HepG2 (cell line): Measurements from ENCODE around the gene HLCS. TPM values are rescaled to one million over a fixed set of nuclear protein-coding genes. Genes with fewer than 3 reads are reported as not detected.

ENCODE experiments used
- CAMTA2 ChIP-seq: sonication (generic); formaldehyde crosslinking; IDR thresholded peaks from 2 replicates; pipeline ENCODE4 v1.4.0; 2020; ENCODE audit warnings: mild to moderate bottlenecking, missing genetic modification reagents, borderline replicate concordance
- ESRRA ChIP-seq: sonication (generic); formaldehyde crosslinking; IDR thresholded peaks from 2 replicates; pipeline ENCODE4 v1.5.1; 2020; ENCODE audit warnings: mild to moderate bottlenecking, low read depth, missing genetic modification reagents
- HNF4A ChIP-seq: sonication (generic); formaldehyde crosslinking; IDR thresholded peaks from 2 replicates; pipeline ENCODE4 v1.4.0; 2020; ENCODE audit warnings: missing genetic modification reagents
- JUNB ChIP-seq: sonication (generic); formaldehyde crosslinking; IDR thresholded peaks from 2 replicates; pipeline ENCODE4 v1.8.0; 2022; ENCODE audit warnings: missing genetic modification reagents, mild to moderate bottlenecking, borderline replicate concordance
- LBX2 ChIP-seq: sonication (generic); formaldehyde crosslinking; IDR thresholded peaks from 2 replicates; pipeline ENCODE4 v1.5.0; 2020; ENCODE audit warnings: missing genetic modification reagents, mild to moderate bottlenecking, borderline replicate concordance
- LRRFIP1 ChIP-seq: sonication (generic); formaldehyde crosslinking; conservative IDR thresholded peaks from 2 replicates; pipeline ENCODE4 v1.4.0; 2020; ENCODE audit warnings: missing genetic modification reagents
- MED8 ChIP-seq: sonication (generic); formaldehyde crosslinking; IDR thresholded peaks from 2 replicates; pipeline ENCODE4 v1.8.1; 2023; ENCODE audit warnings: mild to moderate bottlenecking, missing genetic modification reagents; ENCODE audit not compliant: insufficient replicate concordance
- MIER2 ChIP-seq: IDR thresholded peaks from 2 replicates; pipeline ENCODE4 v1.6.1; 2016; ENCODE audit warnings: missing biosample characterization, missing genetic modification reagents
- MIXL1 ChIP-seq: IDR thresholded peaks from 2 replicates; pipeline ENCODE4 v1.6.1; 2016
- NFIB ChIP-seq: sonication (generic); formaldehyde crosslinking; IDR thresholded peaks from 2 replicates; pipeline ENCODE4 v1.9.0; 2021; ENCODE audit warnings: missing genetic modification reagents, mild to moderate bottlenecking, borderline replicate concordance
- NR2F2 ChIP-seq: IDR thresholded peaks from 2 replicates; pipeline ENCODE4 v1.6.1; 2012; ENCODE audit warnings: low read depth, inconsistent platforms, borderline replicate concordance
- RBFOX2 ChIP-seq: fragments of 200-400 bp; formaldehyde crosslinking; IDR thresholded peaks from 2 replicates; pipeline ENCODE4 v1.6.1; 2017; ENCODE audit warnings: low read depth, mild to moderate bottlenecking, low read length
- RNF219 ChIP-seq: sonication (generic); formaldehyde crosslinking; IDR thresholded peaks from 2 replicates; pipeline ENCODE4 v1.5.0; 2020; ENCODE audit warnings: mild to moderate bottlenecking, missing genetic modification reagents
- ZBED4 ChIP-seq: sonication (generic); formaldehyde crosslinking; IDR thresholded peaks from 2 replicates; pipeline ENCODE4 v1.4.0; 2020; ENCODE audit warnings: missing genetic modification reagents, borderline replicate concordance
- ZKSCAN5 ChIP-seq: sonication (generic); formaldehyde crosslinking; IDR thresholded peaks from 2 replicates; pipeline ENCODE4 v1.5.1; 2020; ENCODE audit warnings: mild to moderate bottlenecking, missing genetic modification reagents
- ZMYM4 ChIP-seq: sonication (generic); formaldehyde crosslinking; IDR thresholded peaks from 2 replicates; pipeline ENCODE4 v1.8.1; 2023; ENCODE audit warnings: mild to moderate bottlenecking, missing genetic modification reagents
- ZNF556 ChIP-seq: sonication (generic); formaldehyde crosslinking; IDR thresholded peaks from 2 replicates; pipeline ENCODE4 v1.4.0; 2020; ENCODE audit warnings: mild to moderate bottlenecking, missing genetic modification reagents, borderline replicate concordance
- ZNF562 ChIP-seq: sonication (generic); formaldehyde crosslinking; IDR thresholded peaks from 2 replicates; pipeline ENCODE4 v1.8.0; 2022; ENCODE audit warnings: missing genetic modification reagents, borderline replicate concordance
- ZNF574 ChIP-seq: sonication (generic); formaldehyde crosslinking; IDR thresholded peaks from 2 replicates; pipeline ENCODE4 v1.4.0; 2020; ENCODE audit warnings: missing genetic modification reagents
- polyA plus RNA-seq, 8 experiments: library from polyadenylated mRNA; depleted of rRNA in 3 of 8; stranded (reverse) in 7 of 8; unstranded in 1 of 8; fragments of >200 nt; fragmentation: Illumina TruSeq in 4 of 8; extraction: Trizol in 4 of 8; gene quantifications; 2 replicates each; pipeline versions ENCODE4 v1.2.1 to v1.2.3, GENCODE V29; 2011 to 2016; ENCODE audit warnings: low read depth in 4 of 8, missing spikeins in 1 of 8, mixed read lengths in 1 of 8; ENCODE audit not compliant: insufficient read depth in 1 of 8
- total RNA-seq, 5 experiments: library from RNA; depleted of rRNA; stranded (reverse); fragments of >200 nt; fragmentation: Illumina TruSeq; extraction: Trizol; gene quantifications; 2 replicates each; pipeline ENCODE4 v1.2.3, GENCODE V29; 2016; ENCODE audit warnings: low read depth in 1 of 5

Gene HLCS
- total and polyA plus RNA-seq, 2 of the 13 experiments (the other 11 are each of a cell fraction or from before 2014, with no cell fraction given) = 7.9 to 12.3 TPM

GRCh38 chr21:36733857-36734256 lies 232.6 kb downstream of the HLCS start (continued):
- TF ChIP-seq LBX2 (CRISPR knock-in tag) (no peak), RNF219 (CRISPR knock-in tag) (no peak), ZNF556 (no peak), ZBED4 (CRISPR knock-in tag) (no peak), JUNB (CRISPR knock-in tag) (no peak), ESRRA (CRISPR knock-in tag) (peak; percentile 87), MIXL1 (CRISPR knock-in tag) (no peak), MED8 (no peak), MIER2 (no peak), ZNF574 (CRISPR knock-in tag) (no peak), NR2F2 (no peak), ZMYM4 (CRISPR knock-in tag) (0 out of 2 replicates have a peak, but pooled peaks have one; percentile 22), ZNF562 (CRISPR knock-in tag) (no peak), CAMTA2 (no peak), RBFOX2 (no peak), NFIB (no peak), LRRFIP1 (CRISPR knock-in tag) (no peak), HNF4A (CRISPR knock-in tag) (peak; percentile 73), ZKSCAN5 (CRISPR knock-in tag) (no peak)
